ENCODE results near the gene MRPS18A.

DNA sequence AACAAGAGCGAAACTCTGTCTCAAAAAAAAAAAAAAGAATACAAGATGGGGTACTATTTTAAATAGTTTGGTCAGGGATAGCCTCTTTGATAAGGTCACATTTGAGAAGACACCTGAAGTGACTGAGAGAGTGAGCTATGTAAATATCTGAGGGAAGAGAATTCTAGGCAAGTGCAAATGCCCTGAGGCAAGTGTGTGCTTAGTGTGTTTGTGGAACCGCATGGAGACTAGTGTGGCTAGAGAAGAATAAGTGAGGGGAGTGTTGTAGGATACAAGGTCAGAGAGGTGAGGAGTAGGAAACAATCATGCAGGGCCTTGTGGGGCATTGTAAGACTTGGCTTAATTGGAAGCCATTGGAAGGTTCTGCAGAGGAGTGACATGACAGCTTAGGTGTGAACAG lies 39.3 kb downstream of the MRPS18A start:
- TF ChIP-seq, protein P1, sequence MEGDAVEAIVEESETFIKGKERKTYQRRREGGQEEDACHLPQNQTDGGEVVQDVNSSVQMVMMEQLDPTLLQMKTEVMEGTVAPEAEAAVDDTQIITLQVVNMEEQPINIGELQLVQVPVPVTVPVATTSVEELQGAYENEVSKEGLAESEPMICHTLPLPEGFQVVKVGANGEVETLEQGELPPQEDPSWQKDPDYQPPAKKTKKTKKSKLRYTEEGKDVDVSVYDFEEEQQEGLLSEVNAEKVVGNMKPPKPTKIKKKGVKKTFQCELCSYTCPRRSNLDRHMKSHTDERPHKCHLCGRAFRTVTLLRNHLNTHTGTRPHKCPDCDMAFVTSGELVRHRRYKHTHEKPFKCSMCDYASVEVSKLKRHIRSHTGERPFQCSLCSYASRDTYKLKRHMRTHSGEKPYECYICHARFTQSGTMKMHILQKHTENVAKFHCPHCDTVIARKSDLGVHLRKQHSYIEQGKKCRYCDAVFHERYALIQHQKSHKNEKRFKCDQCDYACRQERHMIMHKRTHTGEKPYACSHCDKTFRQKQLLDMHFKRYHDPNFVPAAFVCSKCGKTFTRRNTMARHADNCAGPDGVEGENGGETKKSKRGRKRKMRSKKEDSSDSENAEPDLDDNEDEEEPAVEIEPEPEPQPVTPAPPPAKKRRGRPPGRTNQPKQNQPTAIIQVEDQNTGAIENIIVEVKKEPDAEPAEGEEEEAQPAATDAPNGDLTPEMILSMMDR (IDR thresholded peaks at IDR 0.05) = no peak
- TF ChIP-seq POLR2A (IDR thresholded peaks at IDR 0.05) = no peak

All from lower leg skin (tissue), 3 donors.